Measurements from ENCODE around the gene SLC37A3.

SLC37A3 gene

GRCh38 chr7:140367528-140367927 is 30.8 kb downstream of the SLC37A3 start:
- no peak for TF ChIP-seq CTCF (IDR thresholded peaks at IDR 0.05; ENCODE audit: control insufficient read depth, insufficient read depth, low read depth, low read length, missing control alignments)
- no peak overlapping the region for H3K4me3 ChIP-seq (ENCODE audit: control insufficient read depth, low read depth, low read length)
- no peak for DNase-seq (ENCODE audit: low read depth)

GRCh38 chr7:140364819-140365218 is 33.5 kb downstream of the SLC37A3 start:
- no peak for DNase-seq (ENCODE audit: low read depth)
- no peak for TF ChIP-seq CTCF (IDR thresholded peaks at IDR 0.05; ENCODE audit: control insufficient read depth, insufficient read depth, low read depth, low read length, missing control alignments)

GRCh38 chr7:140360697-140361229 is 37.6 kb downstream of the SLC37A3 start:
- DNase-seq (ENCODE audit: low read depth), result no peak
- no peak overlapping the region for H3K4me3 ChIP-seq (ENCODE audit: control insufficient read depth, low read depth, low read length)
- TF ChIP-seq CTCF (IDR thresholded peaks at IDR 0.05; ENCODE audit: control insufficient read depth, insufficient read depth, low read depth, low read length, missing control alignments), result no peak

More at GRCh38 chr7:140364819-140365218, 33.5 kb downstream of the SLC37A3 start:
- no peak overlapping the region for H3K4me3 ChIP-seq (ENCODE audit: control insufficient read depth, low read depth, low read length)

GRCh38 chr7:140358412-140359051 is 39.8 kb downstream of the SLC37A3 start:
- no peak for TF ChIP-seq CTCF (IDR thresholded peaks at IDR 0.05; ENCODE audit: control insufficient read depth, insufficient read depth, low read depth, low read length, missing control alignments)
- no peak overlapping the region for H3K4me3 ChIP-seq (ENCODE audit: control insufficient read depth, low read depth, low read length)
- no peak for DNase-seq (ENCODE audit: low read depth)

GRCh38 chr7:140358024-140358411 is 40.3 kb downstream of the SLC37A3 start:
- no peak overlapping the region for H3K4me3 ChIP-seq (ENCODE audit: control insufficient read depth, low read depth, low read length)
- TF ChIP-seq CTCF (IDR thresholded peaks at IDR 0.05; ENCODE audit: control insufficient read depth, insufficient read depth, low read depth, low read length, missing control alignments), result no peak
- DNase-seq (ENCODE audit: low read depth), result no peak

GRCh38 chr7:140350056-140350455 is 48.3 kb downstream of the SLC37A3 start:
- no peak for TF ChIP-seq CTCF (IDR thresholded peaks at IDR 0.05; ENCODE audit: control insufficient read depth, insufficient read depth, low read depth, low read length, missing control alignments)
- no peak overlapping the region for H3K4me3 ChIP-seq (ENCODE audit: control insufficient read depth, low read depth, low read length)
- no peak for DNase-seq (ENCODE audit: low read depth)
